Neural cell (in vitro differentiated cells): ENCODE results near the gene SHF. TPM values are rescaled to one million over a fixed set of nuclear protein-coding genes. Genes with fewer than 3 reads are reported as not detected.

Experiments
- H2AFZ ChIP-seq: fragments of 200-600, 300-800 bp; sonication (generic), shearing (Covaris generic); 2 replicates; pipeline ENCODE4 v1.6.0; 2014; ENCODE audit warnings: low read depth, mild to moderate bottlenecking, antibody characterized with exemption, low read length, moderate library complexity
- H3F3A ChIP-seq: fragments of 200-600 bp; shearing (Covaris generic); 2 replicates; pipeline ENCODE4 v1.6.1; 2016; ENCODE audit warnings: mild to moderate bottlenecking, moderate library complexity, mixed read lengths, antibody characterized with exemption, low read length; ENCODE audit not compliant: insufficient read depth, poor library complexity, severe bottlenecking
- H3K27ac ChIP-seq: fragments of 200-600, 300-800 bp; sonication (generic), shearing (Covaris generic); 2 replicates; pipeline ENCODE4 v1.5.1; 2014; ENCODE audit warnings: mild to moderate bottlenecking, low read length, moderate library complexity
- H3K27me3 ChIP-seq: fragments of 300-800, 200-600 bp; sonication (generic), shearing (Covaris generic); 2 replicates; pipeline ENCODE4 v1.6.0; 2014; ENCODE audit warnings: mild to moderate bottlenecking, low read depth, low read length, moderate library complexity; ENCODE audit not compliant: insufficient read depth
- H3K36me3 ChIP-seq: fragments of 300-800, 200-600 bp; sonication (generic), shearing (Covaris generic); 2 replicates; pipeline ENCODE4 v1.5.1; 2014; ENCODE audit warnings: mild to moderate bottlenecking, antibody characterized with exemption, low read length, moderate library complexity; ENCODE audit not compliant: insufficient read depth
- H3K4me2 ChIP-seq: fragments of 300-800, 200-600 bp; sonication (generic), shearing (Covaris generic); 2 replicates; pipeline ENCODE4 v1.6.0; 2014; ENCODE audit warnings: mild to moderate bottlenecking, low read length
- H3K4me3 ChIP-seq: fragments of 300-800, 200-600 bp; sonication (generic), shearing (Covaris generic); 2 replicates; pipeline ENCODE4 v1.5.1; 2014; ENCODE audit warnings: mild to moderate bottlenecking, low read length, moderate library complexity
- H3K79me2 ChIP-seq: fragments of 200-600 bp; shearing (Covaris generic); replicated peaks from 2 replicates; pipeline ENCODE4 v1.6.0; 2014; ENCODE audit warnings: mild to moderate bottlenecking, low read length, moderate library complexity; ENCODE audit not compliant: insufficient read depth
- H3K9ac ChIP-seq: fragments of 300-800, 200-600 bp; sonication (generic), shearing (Covaris generic); 2 replicates; pipeline ENCODE4 v1.6.1; 2016; ENCODE audit warnings: mild to moderate bottlenecking, low read length, mixed read lengths
- H3K9me2 ChIP-seq: fragments of 200-600 bp; shearing (Covaris generic); 2 replicates; pipeline ENCODE4 v1.6.1; 2016; ENCODE audit warnings: mild to moderate bottlenecking, low read length, mixed read lengths; ENCODE audit not compliant: insufficient read depth
- H3K9me3 ChIP-seq: fragments of 200-600, 300-800 bp; sonication (generic), shearing (Covaris generic); 2 replicates; pipeline ENCODE4 v1.6.1; 2016; ENCODE audit warnings: mild to moderate bottlenecking, mixed run types, low read length, moderate library complexity, mixed read lengths
- H4K20me1 ChIP-seq: fragments of 200-600 bp; shearing (Covaris generic); 2 replicates; pipeline ENCODE4 v1.6.1; 2016; ENCODE audit warnings: mild to moderate bottlenecking, mixed run types; ENCODE audit not compliant: insufficient read depth
- EP300 ChIP-seq: fragments of 450-650 bp; conservative IDR thresholded peaks from 2 replicates; pipeline ENCODE4 v1.6.1; 2014; ENCODE audit warnings: antibody characterized with exemption, mild to moderate bottlenecking, moderate library complexity; ENCODE audit not compliant: poor library complexity, severe bottlenecking
- EZH2 ChIP-seq: fragments of 200-600, 300-800 bp; shearing (Covaris generic), sonication (generic); IDR thresholded peaks from 2 replicates; pipeline ENCODE4 v1.6.1; 2014; ENCODE audit warnings: antibody characterized with exemption, low read length, borderline replicate concordance, mild to moderate bottlenecking; ENCODE audit not compliant: insufficient read depth, poor library complexity, severe bottlenecking
- MXI1 ChIP-seq: fragments of 450-650 bp; conservative IDR thresholded peaks from 2 replicates; pipeline ENCODE4 v1.6.1; 2014; ENCODE audit warnings: antibody characterized with exemption, mild to moderate bottlenecking; ENCODE audit not compliant: poor library complexity, severe bottlenecking
- POLR2AphosphoS5 ChIP-seq: IDR thresholded peaks from 2 replicates; pipeline ENCODE4 v1.6.1; 2012
- RAD21 ChIP-seq: fragments of 450-650 bp; conservative IDR thresholded peaks from 2 replicates; pipeline ENCODE4 v1.6.1; 2014; ENCODE audit warnings: antibody characterized with exemption, mild to moderate bottlenecking, moderate library complexity
- SMC3 ChIP-seq: fragments of 450-650 bp; conservative IDR thresholded peaks from 2 replicates; pipeline ENCODE4 v1.6.1; 2014; ENCODE audit warnings: antibody characterized with exemption, mild to moderate bottlenecking, moderate library complexity; ENCODE audit not compliant: poor library complexity
- TAF1 ChIP-seq: IDR thresholded peaks from 2 replicates; pipeline ENCODE4 v1.6.1; 2012; ENCODE audit warnings: low read depth
- polyA plus RNA-seq: library from polyadenylated mRNA; depleted of rRNA; stranded (reverse); fragments of >200 nt; gene quantifications from 2 replicates; pipeline ENCODE4 v1.2.3, GENCODE V29; 2014
- TF ChIP-seq, protein P1 (sequence below): fragments of 450-650 bp; IDR thresholded peaks from 2 replicates; pipeline ENCODE4 v1.5.1; 2014; ENCODE audit warnings: antibody characterized with exemption, mild to moderate bottlenecking, moderate library complexity; ENCODE audit not compliant: poor library complexity, severe bottlenecking
- TF ChIP-seq, protein P2 (sequence below): IDR thresholded peaks from 2 replicates; pipeline ENCODE4 v1.6.1; 2012; ENCODE audit warnings: borderline replicate concordance

Gene SHF
- polyA plus RNA-seq, 1 donor from 2014 or later: 41.5 TPM

DNA sequence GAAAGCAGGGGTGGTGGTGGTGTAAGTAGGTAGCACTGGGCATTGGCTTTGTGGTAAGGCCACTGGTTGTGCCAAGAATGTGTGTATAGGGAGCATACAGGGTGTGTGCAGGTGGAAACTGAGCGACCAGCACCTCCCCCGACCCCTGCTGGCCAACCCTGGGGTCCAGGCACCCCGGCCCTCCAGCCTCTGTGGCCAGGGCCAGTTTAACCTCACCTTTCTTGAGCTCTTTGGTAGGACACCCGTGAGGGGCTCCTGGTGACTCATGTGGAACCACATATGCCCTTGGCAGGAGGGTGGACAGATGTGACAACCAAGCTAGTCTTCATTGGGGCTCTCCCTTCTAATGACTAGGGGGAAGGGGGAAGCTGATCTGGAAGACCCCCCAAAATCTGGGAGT, 19.5 kb downstream of the SHF start:
- Histone ChIP-seq H4K20me1 (no peaks in the 10 kb centered on the region), H3K4me2 (no peak overlapping the region), H3K27me3 (no peaks in the 10 kb centered on the region), H3K9me3 (no peaks in the 10 kb centered on the region), H3K9me2 (no peaks in the 10 kb centered on the region), H3K4me3 (no peak overlapping the region), H3K79me2 (no peaks in the 10 kb centered on the region), H3K27ac (no peak overlapping the region), H3F3A (no peaks in the 10 kb centered on the region), H2AFZ (no peak overlapping the region), H3K9ac (no peak overlapping the region), H3K36me3 (no peaks in the 10 kb centered on the region)
- TF ChIP-seq EZH2: no peak
- no peak for TF ChIP-seq MXI1

DNA sequence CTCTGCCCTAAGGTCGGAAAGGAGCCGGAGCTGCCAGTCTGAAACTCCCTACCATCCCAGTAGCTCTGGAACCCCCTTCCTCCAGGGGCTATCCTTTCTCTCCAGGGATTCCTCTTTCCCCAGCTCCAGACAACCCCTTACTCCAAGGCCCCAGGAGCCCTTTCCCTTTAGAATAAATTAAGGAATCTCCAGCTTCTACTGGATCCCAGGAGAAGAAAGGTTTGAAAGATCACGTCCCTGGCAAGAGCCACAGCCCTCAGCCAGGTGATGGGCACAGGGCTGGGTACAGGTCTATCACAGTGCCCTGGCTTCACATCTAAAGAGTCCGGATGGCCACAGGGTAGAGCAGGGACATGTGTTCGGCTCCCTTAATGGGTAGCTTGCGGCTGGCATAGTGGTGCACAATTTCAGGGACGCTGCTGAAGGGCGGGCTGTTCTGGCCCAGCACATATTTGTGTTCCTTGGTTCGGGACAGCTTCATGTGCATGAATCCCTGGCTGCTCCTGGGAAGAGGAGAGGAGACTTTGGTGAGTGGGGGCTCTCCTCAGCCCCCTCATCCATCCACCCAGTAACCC, 20.0 kb downstream of the SHF start:
- no peaks in the 10 kb centered on the region for H3K9me2 ChIP-seq
- peak overlapping the region; percentile 64 for H3K4me3 ChIP-seq
- no peak overlapping the region for H2AFZ ChIP-seq
- no peaks in the 10 kb centered on the region for H3K36me3 ChIP-seq
- no peaks in the 10 kb centered on the region for H3K79me2 ChIP-seq
- H3K9me3 ChIP-seq: no peaks in the 10 kb centered on the region
- peak overlapping the region; percentile 55 for H3K4me2 ChIP-seq
- H3K27ac ChIP-seq: peak overlapping the region; percentile 88
- no peaks in the 10 kb centered on the region for H4K20me1 ChIP-seq
- TF ChIP-seq, protein P1, sequence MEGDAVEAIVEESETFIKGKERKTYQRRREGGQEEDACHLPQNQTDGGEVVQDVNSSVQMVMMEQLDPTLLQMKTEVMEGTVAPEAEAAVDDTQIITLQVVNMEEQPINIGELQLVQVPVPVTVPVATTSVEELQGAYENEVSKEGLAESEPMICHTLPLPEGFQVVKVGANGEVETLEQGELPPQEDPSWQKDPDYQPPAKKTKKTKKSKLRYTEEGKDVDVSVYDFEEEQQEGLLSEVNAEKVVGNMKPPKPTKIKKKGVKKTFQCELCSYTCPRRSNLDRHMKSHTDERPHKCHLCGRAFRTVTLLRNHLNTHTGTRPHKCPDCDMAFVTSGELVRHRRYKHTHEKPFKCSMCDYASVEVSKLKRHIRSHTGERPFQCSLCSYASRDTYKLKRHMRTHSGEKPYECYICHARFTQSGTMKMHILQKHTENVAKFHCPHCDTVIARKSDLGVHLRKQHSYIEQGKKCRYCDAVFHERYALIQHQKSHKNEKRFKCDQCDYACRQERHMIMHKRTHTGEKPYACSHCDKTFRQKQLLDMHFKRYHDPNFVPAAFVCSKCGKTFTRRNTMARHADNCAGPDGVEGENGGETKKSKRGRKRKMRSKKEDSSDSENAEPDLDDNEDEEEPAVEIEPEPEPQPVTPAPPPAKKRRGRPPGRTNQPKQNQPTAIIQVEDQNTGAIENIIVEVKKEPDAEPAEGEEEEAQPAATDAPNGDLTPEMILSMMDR: no peak
- no peak for TF ChIP-seq MXI1
- TF ChIP-seq EZH2: no peak
- no peak for TF ChIP-seq TAF1
- no peak for TF ChIP-seq POLR2AphosphoS5
- TF ChIP-seq EP300: no peak
- TF ChIP-seq, protein P2, sequence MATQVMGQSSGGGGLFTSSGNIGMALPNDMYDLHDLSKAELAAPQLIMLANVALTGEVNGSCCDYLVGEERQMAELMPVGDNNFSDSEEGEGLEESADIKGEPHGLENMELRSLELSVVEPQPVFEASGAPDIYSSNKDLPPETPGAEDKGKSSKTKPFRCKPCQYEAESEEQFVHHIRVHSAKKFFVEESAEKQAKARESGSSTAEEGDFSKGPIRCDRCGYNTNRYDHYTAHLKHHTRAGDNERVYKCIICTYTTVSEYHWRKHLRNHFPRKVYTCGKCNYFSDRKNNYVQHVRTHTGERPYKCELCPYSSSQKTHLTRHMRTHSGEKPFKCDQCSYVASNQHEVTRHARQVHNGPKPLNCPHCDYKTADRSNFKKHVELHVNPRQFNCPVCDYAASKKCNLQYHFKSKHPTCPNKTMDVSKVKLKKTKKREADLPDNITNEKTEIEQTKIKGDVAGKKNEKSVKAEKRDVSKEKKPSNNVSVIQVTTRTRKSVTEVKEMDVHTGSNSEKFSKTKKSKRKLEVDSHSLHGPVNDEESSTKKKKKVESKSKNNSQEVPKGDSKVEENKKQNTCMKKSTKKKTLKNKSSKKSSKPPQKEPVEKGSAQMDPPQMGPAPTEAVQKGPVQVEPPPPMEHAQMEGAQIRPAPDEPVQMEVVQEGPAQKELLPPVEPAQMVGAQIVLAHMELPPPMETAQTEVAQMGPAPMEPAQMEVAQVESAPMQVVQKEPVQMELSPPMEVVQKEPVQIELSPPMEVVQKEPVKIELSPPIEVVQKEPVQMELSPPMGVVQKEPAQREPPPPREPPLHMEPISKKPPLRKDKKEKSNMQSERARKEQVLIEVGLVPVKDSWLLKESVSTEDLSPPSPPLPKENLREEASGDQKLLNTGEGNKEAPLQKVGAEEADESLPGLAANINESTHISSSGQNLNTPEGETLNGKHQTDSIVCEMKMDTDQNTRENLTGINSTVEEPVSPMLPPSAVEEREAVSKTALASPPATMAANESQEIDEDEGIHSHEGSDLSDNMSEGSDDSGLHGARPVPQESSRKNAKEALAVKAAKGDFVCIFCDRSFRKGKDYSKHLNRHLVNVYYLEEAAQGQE: no peak
- TF ChIP-seq RAD21: no peak
- no peak for TF ChIP-seq SMC3
- H3K9ac ChIP-seq: peak overlapping the region; percentile 77
- no peaks in the 10 kb centered on the region for H3F3A ChIP-seq
- no peaks in the 10 kb centered on the region for H3K27me3 ChIP-seq
